GM19099 (cell line): ENCODE measurements around the gene PVALB.

Experiments used
- POLR2A ChIP-seq: IDR thresholded peaks from 3 replicates; pipeline ENCODE4 v1.6.1; 2011; ENCODE audit warnings: low read depth; ENCODE audit not compliant: insufficient read length; ENCODE audit errors: extremely low read depth

The PVALB gene

DNA sequence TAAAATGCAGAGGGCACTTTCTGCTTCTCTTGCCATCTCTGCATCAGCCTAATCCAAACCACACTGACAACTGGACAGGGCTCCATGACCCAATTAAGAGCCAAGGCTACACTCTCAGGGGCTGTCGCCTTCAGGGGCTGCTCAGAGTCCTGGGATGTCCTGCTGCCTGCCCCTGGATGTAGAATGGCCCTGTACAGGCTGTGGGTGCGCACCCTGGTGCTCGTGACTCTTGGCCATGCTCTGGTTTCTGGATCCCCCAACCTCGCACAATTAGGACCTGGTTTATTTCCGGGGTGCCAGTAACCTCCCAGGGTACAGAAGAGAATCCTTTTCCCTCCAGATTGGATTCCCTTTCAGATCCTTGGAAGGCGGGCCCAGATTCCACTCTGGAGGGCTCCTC is 52.2 kb downstream of the PVALB start:
- no peak for TF ChIP-seq POLR2A

DNA sequence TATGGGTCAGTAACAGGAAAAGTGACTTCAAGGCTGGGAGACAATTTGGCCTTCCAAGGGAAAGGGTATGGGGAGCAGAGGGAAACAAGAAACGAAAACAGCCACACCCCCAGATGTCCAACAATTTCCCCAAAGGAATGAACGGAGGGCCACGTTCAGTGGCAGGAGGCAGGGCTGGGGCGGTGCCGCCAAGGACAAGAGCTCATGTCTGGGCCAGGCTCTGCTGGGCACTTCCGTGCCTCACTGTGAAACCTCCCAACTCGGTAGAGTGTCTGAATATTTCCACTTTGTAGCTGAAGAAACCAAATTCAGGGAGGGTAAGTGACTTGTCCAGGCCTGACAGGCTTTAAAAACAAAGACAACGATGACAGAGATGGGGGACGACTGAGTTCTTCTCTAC is 52.8 kb downstream of the PVALB start:
- no peak for TF ChIP-seq POLR2A

DNA sequence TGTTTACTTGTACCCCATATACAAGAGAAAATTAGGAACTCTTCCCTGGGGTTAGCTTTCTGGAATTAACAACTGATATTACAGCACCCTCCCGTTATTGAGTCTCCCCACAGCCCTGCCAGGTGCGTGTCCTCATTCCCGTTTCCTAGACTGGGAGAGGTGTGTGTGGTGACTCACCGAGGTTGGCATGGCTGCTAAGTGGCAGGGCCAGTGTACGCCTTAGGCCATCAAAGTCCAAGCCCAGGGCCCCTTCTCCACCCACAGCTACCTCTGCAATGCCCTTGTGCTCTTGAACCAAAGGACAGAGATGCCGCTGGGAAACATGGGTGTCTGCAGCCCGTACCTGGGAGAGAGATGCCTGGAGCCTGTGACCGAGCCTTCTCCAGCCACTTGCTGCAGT is 53.3 kb downstream of the PVALB start:
- TF ChIP-seq POLR2A: no peak

DNA sequence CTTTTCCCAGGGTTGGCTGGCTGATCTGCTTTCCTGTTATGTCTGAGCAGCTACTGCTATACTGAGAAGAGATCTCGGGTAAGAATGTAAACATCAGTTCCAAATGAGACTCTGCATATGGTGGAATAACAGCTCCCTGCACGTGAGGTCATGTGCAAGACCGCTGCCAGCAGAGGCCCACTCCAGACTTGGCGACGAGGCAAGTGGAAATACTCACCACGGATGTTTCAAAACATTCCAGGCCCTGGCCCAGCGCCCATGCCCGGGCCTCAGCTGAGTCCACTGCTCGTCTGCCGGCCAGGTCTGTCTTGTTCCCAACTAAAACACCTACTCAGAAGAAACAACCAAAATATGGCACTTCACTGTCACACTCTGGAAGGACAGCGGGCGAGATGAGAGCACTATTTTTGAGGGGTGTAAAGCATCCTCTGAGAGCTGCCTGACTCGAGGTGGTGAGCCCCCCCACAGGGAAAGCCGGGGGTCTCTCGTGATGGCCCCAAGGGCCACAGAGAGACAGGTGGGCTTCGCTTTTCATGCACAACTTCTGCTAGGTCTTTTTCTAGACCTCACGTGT is 54.1 kb downstream of the PVALB start:
- no peak for TF ChIP-seq POLR2A

DNA sequence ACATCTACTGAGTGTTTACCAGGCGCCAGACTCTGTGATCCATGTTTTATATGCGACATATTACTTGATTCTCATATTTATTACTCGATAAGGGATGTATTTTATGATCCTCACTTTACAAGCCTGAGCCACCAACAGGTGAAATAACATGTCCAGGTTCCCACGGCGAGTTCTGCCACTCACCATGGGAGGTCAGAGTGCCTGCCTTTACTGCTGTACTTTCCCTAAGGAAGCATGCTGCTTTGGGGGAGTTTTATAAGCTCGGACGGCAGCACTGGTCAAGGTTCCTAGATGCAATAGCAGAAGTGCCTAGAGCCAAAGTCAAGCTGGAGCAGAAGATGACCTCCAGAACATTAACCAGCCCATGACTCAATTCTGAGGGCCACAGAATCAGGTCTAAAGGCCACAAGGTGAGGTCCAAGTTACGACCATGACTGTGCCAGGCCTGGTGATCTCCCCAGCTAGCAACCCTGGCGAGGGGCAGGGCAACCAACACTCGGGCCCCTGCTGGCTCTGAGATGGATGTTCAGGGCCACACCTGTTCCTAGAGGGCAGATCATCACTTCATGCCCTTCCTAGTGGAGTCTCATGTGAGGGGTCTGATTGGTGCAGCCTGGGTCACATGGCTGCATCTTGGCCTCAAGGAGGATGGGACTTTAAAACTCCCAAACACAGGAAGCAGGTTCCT is 55.1 kb downstream of the PVALB start:
- TF ChIP-seq POLR2A: no peak

DNA sequence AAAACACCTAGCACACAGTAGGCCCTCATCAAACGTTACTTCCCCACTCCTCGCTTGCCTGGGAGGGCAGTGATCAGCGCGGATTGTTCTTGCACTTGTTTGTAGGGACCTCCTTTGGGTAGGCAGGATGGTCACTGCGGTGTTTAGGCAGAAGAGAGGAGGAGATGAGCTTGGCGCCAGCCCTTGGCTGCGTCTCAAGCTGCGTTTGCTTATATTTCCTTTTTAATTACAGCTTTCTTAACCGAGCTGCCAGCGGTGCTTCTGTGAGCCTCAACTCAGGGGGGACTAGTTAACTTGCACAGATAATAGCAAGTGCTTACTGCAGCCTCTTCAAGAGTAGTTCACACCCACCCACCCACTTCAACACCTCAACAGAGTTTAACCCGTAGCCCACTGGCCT is 56.0 kb downstream of the PVALB start:
- no peak for TF ChIP-seq POLR2A

DNA sequence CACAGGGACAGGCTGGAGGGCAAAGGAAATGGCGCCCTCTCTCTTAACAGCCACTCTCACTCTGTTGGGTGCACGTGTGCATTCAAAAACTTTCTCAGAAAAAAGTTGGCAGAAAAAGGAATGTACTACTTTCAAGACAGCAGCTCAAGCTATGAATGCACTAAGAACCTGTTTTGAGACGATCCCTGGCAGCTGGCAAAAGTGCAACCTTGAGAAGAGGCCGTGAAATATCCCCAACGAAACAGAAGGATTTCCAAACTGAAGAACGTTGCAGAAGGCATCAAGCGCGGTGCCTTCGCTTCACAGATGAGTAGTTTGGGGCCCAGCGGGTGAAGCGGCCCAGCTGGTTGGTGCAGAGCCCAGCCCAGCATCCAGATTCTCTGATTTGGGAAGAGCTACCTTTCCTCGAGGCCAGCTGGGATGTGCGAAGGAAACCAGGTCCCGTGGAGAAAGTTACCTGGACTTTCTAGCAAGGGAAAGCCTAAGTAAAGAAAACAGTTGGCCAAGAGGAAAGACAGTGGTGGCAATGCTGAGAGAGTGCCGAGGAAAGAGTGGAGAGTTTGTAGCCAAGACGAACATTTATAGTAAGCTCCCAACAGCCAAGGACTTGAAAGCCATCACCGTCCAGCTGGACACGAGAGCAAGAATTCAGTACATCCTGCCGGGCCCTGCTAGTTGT is 57.2 kb downstream of the PVALB start:
- TF ChIP-seq POLR2A: no peak

DNA sequence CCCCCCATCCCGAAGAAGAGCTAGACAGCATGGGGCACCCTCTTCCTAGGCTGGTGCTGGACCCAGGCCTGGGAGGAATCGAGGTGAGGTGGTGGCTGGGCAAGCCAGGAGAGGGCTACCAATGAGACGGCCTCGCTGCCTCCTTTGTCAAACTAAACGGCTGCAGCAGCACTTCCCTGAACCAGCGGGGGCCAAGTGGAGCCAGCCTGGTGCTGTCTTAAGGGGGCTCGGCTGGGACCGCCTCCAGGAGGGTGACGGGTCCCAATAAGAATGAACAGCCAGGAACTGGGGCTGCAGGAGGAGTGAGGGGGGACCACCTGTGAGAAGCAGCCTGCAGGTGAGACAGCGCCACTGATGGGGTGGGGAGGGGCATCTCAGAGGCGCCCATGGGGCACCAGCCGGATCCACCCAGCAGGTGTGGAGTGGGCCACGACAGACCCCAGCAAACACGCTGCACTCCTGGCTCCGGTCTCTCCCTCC is 58.0 kb downstream of the PVALB start:
- TF ChIP-seq POLR2A: no peak

DNA sequence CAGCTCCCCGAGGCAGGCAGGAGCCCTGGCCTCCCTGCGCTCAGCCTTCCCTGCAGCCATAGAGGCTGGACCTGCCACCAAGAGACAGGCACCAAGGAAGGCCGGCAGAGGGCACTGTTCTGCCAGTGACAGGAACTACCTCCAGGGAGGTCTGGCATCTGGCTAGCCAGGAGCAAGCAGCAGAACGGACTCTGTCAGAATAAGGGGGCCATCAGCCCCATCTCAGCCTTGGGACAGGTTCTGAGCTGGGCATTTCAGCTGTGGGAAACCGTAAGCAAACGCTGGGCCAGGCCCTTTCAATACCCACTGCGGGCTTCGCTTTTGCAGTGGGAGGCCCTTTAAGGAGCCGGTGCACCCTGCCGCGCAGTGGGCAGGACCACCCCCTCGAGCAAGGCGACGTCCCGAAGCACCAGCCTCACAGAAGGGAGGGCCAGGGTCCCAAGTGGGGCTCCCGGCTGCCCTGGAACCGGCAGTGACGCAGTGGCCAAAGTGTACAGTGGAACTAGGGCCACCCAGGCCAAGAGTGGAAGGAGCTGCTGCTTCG is 59.1 kb downstream of the PVALB start:
- no peak for TF ChIP-seq POLR2A

DNA sequence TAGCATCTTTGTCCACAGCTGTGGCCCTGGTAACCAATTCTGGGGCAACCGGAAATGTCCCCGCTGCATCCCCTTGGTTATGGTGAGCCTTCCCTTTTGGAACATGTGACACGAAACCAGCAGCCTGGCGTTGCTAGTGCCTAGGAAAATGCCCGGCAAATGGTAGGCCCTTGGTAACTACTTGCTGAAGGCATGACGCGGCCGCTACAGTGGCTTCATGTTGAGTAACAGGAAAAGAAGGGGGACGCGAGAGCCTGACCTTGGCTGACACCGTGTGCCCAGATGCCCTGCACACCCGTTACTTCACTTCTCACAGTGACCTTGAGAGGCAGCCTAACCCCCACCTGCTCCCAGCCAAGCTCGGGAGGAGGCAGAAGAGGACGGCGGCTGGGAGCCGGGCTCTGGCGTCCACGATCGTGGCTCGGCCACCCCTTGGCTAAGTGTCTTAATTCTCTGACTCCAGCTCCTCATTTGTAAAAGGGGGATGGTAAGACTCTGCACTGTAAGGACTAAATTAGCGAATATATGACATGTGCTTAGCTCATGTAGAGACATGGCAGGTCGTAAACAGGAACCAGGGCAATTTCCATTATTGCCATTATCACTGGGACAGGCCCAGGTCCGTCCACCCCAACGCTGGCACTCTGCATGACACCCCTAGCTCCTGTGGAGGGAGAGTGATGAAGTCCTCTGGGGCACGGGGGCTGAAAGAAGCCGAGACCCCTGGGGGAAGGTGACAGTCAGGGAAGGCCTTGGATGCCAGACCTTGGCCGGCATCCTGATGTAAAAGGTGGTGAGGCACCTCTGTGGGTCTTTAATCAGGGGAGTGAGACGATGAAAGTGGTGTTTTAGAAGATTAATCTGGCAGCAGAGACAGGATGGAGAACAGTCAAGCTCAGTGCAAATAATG is 59.8 kb downstream of the PVALB start:
- no peak for TF ChIP-seq POLR2A

DNA sequence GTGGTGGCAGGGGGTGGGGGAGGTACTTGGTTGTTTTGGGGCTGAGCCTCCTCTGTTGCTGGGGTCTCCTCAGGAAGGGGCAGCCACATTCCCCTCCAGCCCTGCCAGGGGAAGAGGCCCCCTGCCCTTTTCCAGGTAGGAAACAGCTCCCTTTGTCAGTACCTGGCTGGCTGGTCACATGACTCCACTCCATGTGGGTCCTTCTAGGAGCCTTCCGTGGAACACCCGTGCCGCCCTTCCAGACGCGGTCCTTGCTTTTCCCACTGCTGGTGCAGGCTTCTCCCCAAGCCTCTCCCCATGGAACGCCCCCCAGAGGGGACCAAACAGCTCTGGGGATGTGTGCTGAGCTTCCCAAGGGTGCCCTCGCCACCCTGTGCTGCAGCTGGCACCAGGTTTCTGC is 60.8 kb downstream of the PVALB start:
- no peak for TF ChIP-seq POLR2A

DNA sequence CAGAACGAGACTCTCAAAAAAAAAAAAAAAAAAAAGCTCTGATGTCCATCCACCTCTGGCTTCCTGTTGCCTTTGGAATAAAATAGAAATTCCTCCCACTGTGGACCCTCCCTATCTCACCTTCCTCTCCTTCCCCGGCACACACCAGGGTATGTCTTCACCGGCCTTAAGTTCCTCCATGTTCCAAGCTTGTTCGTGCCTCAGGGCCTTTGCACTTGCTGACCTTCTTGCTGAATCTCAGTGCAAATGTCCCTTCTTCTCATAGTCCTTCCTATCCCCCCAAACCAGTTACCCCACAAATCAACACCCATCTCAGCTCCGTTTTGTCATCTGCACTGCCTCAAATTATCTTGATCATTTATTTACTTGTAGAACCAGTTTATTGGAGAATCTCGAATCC is 61.5 kb downstream of the PVALB start:
- no peak for TF ChIP-seq POLR2A

DNA sequence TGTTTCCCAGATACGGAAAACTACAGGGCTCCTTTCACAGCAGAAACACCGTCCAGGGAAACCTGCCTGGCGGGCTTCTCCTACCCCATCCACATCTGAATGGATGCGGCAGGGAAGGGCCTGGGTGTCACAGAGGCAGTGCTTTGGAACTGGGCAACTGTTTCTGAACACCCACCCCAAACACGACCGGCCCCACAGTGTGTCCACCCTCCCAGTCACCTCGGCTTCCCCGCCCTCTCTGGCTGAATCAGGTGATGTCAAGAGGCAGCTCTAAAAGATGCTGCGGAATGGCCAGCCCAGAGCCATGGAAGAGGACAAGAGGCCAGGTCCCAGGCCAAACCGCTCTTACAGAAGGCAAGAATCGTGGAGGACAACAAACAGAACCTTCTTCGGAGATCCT is 62.9 kb downstream of the PVALB start:
- no peak for TF ChIP-seq POLR2A

DNA sequence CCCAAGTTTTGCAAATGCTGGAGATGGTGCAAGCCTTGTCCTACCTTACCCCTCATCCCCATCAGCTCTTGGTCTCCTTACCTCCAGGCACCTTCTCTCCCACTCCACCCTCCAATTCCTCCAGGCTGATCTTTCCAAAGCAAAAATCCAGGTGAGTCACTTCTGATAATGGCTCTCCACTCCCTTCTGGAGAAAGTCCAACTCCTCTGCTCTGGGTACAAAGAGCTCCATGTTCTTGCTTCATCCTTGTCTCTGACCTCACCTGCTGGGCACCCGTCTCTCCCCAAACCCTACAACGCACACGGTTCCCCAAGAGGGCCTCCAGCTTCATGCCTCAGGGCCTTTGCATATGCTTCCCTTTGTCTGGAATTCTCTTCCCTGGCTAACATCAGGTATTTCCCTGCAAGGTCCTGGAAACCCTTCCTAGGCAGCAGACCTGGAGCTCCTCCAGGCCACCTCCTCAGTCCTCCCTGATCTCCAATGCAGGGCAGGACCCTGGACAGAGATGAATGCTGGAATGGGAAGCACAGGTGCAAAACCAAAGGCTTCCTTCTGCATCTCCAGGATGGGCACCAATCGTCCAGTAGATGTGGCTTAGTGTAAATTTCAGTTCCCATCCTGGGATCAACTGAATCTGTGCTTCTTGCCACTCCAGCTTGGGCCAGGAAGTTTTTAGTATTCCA is 63.6 kb downstream of the PVALB start:
- no peak for TF ChIP-seq POLR2A
